ENCODE measurements around the gene ZBTB17.

The ZBTB17 gene

GRCh38 chr1:15958111-15958510 is 17.8 kb downstream of the ZBTB17 start:
- Histone ChIP-seq H3K4me1 (ENCODE audit: insufficient read depth, low read length) (no peaks in the 10 kb centered on the region), H4K20me1 (ENCODE audit: insufficient read depth, low read length) (peaks cover 58% of the 10 kb centered on the region), H3K4me2 (ENCODE audit: insufficient read depth, low read length) (no peak overlapping the region), H3K79me2 (ENCODE audit: insufficient read depth, low read length) (peaks cover 90% of the 10 kb centered on the region), H3K9me3 (ENCODE audit: insufficient read depth, low read length, severe bottlenecking) (no peaks in the 10 kb centered on the region), H3K4me3 (ENCODE audit: low read depth in 1 of 2, low read length in 2 of 2) (no peak overlapping the region), H2AFZ (ENCODE audit: low read depth, low read length) (no peak overlapping the region), H3K27ac (ENCODE audit: low read length) (no peak overlapping the region), H3K36me3 (ENCODE audit: insufficient read depth, low read length) (peaks cover 39% of the 10 kb centered on the region), H3K9ac (ENCODE audit: low read depth, low read length) (no peak overlapping the region), H3K27me3 (ENCODE audit: insufficient read depth, low read length, poor library complexity) (no peaks in the 10 kb centered on the region)
- TF ChIP-seq, protein P1, sequence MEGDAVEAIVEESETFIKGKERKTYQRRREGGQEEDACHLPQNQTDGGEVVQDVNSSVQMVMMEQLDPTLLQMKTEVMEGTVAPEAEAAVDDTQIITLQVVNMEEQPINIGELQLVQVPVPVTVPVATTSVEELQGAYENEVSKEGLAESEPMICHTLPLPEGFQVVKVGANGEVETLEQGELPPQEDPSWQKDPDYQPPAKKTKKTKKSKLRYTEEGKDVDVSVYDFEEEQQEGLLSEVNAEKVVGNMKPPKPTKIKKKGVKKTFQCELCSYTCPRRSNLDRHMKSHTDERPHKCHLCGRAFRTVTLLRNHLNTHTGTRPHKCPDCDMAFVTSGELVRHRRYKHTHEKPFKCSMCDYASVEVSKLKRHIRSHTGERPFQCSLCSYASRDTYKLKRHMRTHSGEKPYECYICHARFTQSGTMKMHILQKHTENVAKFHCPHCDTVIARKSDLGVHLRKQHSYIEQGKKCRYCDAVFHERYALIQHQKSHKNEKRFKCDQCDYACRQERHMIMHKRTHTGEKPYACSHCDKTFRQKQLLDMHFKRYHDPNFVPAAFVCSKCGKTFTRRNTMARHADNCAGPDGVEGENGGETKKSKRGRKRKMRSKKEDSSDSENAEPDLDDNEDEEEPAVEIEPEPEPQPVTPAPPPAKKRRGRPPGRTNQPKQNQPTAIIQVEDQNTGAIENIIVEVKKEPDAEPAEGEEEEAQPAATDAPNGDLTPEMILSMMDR (IDR thresholded peaks at IDR 0.05; ENCODE audit: borderline replicate concordance, extremely low read depth, low read length, poor library complexity, severe bottlenecking), result no peak
- no peak for TF ChIP-seq EZH2 (IDR thresholded peaks at IDR 0.05; ENCODE audit: borderline replicate concordance, low read depth, low read length, severe bottlenecking)
- no peak for ATAC-seq (ENCODE audit: insufficient read depth, low read depth)
- DNase-seq, result no peak

- Histone ChIP-seq H3K9ac (ENCODE audit: low read depth, low read length) (no peak overlapping the region), H4K20me1 (ENCODE audit: insufficient read depth, low read length) (peaks cover 59% of the 10 kb centered on the region), H2AFZ (ENCODE audit: low read depth, low read length) (no peak overlapping the region), H3K9me3 (ENCODE audit: insufficient read depth, low read length, severe bottlenecking) (no peaks in the 10 kb centered on the region), H3K79me2 (ENCODE audit: insufficient read depth, low read length) (peaks cover 89% of the 10 kb centered on the region), H3K27ac (ENCODE audit: low read length) (no peak overlapping the region), H3K4me2 (ENCODE audit: insufficient read depth, low read length) (no peak overlapping the region), H3K36me3 (ENCODE audit: insufficient read depth, low read length) (peaks cover 40% of the 10 kb centered on the region), H3K4me3 (ENCODE audit: low read depth in 1 of 2, low read length in 2 of 2) (no peak overlapping the region), H3K4me1 (ENCODE audit: insufficient read depth, low read length) (no peaks in the 10 kb centered on the region), H3K27me3 (ENCODE audit: insufficient read depth, low read length, poor library complexity) (no peaks in the 10 kb centered on the region)
- TF ChIP-seq, protein P1 (IDR thresholded peaks at IDR 0.05; ENCODE audit: borderline replicate concordance, extremely low read depth, low read length, poor library complexity, severe bottlenecking), result no peak
- TF ChIP-seq EZH2 (IDR thresholded peaks at IDR 0.05; ENCODE audit: borderline replicate concordance, low read depth, low read length, severe bottlenecking), result no peak
- DNase-seq (no peak), ATAC-seq (ENCODE audit: insufficient read depth, low read depth) (no peak)
Measured at GRCh38 chr1:15957221-15958095, 18.4 kb downstream of the ZBTB17 start.

DNA sequence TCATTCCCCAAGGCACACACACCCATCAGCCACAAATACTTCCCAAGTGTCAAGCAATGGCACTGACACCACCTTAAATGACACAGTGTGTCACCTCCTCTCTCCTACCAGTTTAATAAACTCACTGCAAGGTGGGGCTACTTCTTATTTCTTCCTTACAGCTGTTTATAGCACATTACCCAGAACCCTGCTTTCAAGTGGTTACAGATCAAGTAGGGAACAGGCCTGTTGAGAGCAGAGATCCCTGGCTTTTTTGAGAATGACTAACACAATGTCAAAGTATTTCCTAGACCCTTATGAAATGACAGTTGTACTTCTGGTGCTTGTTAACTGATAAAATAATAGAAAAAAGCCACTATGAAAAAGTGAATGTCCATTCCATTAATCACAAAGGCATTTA is 19.8 kb downstream of the ZBTB17 start:
- ATAC-seq (ENCODE audit: insufficient read depth, low read depth) (peak; percentile 54), DNase-seq (no peak)

More for the DNA sequence above, 19.8 kb downstream of the ZBTB17 start:
- Histone ChIP-seq H3K79me2 (ENCODE audit: insufficient read depth, low read length) (peaks cover 88% of the 10 kb centered on the region), H3K4me2 (ENCODE audit: insufficient read depth, low read length) (no peak overlapping the region), H3K9me3 (ENCODE audit: insufficient read depth, low read length, severe bottlenecking) (no peaks in the 10 kb centered on the region), H3K27me3 (ENCODE audit: insufficient read depth, low read length, poor library complexity) (no peaks in the 10 kb centered on the region), H3K4me3 (ENCODE audit: low read depth in 1 of 2, low read length in 2 of 2) (no peak overlapping the region), H3K4me1 (ENCODE audit: insufficient read depth, low read length) (no peaks in the 10 kb centered on the region), H3K36me3 (ENCODE audit: insufficient read depth, low read length) (peaks cover 41% of the 10 kb centered on the region), H3K9ac (ENCODE audit: low read depth, low read length) (no peak overlapping the region), H3K27ac (ENCODE audit: low read length) (no peak overlapping the region), H4K20me1 (ENCODE audit: insufficient read depth, low read length) (peaks cover 62% of the 10 kb centered on the region), H2AFZ (ENCODE audit: low read depth, low read length) (no peak overlapping the region)
- no peak for TF ChIP-seq EZH2 (IDR thresholded peaks at IDR 0.05; ENCODE audit: borderline replicate concordance, low read depth, low read length, severe bottlenecking)
- TF ChIP-seq, protein P1 (IDR thresholded peaks at IDR 0.05; ENCODE audit: borderline replicate concordance, extremely low read depth, low read length, poor library complexity, severe bottlenecking), result no peak
